Measurements from ENCODE around the gene ZNF92.

GRCh38 chr7:65381742-65382141, 8.1 kb downstream of the ZNF92 start:
- TF ChIP-seq POLR2AphosphoS5 (IDR thresholded peaks at IDR 0.05): no peak
- TF ChIP-seq, protein P1, sequence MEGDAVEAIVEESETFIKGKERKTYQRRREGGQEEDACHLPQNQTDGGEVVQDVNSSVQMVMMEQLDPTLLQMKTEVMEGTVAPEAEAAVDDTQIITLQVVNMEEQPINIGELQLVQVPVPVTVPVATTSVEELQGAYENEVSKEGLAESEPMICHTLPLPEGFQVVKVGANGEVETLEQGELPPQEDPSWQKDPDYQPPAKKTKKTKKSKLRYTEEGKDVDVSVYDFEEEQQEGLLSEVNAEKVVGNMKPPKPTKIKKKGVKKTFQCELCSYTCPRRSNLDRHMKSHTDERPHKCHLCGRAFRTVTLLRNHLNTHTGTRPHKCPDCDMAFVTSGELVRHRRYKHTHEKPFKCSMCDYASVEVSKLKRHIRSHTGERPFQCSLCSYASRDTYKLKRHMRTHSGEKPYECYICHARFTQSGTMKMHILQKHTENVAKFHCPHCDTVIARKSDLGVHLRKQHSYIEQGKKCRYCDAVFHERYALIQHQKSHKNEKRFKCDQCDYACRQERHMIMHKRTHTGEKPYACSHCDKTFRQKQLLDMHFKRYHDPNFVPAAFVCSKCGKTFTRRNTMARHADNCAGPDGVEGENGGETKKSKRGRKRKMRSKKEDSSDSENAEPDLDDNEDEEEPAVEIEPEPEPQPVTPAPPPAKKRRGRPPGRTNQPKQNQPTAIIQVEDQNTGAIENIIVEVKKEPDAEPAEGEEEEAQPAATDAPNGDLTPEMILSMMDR (IDR thresholded peaks at IDR 0.05): no peak
